GM21529 (cell line): ENCODE data around the gene TOB1.

Experiments
- ATAC-seq: cut with Tn5 transposase; IDR thresholded peaks from one replicate; pipeline ENCODE4 v1.9.1; 2021; ENCODE audit not compliant: unreplicated experiment

The TOB1 gene, protein sequence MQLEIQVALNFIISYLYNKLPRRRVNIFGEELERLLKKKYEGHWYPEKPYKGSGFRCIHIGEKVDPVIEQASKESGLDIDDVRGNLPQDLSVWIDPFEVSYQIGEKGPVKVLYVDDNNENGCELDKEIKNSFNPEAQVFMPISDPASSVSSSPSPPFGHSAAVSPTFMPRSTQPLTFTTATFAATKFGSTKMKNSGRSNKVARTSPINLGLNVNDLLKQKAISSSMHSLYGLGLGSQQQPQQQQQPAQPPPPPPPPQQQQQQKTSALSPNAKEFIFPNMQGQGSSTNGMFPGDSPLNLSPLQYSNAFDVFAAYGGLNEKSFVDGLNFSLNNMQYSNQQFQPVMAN

DNA sequence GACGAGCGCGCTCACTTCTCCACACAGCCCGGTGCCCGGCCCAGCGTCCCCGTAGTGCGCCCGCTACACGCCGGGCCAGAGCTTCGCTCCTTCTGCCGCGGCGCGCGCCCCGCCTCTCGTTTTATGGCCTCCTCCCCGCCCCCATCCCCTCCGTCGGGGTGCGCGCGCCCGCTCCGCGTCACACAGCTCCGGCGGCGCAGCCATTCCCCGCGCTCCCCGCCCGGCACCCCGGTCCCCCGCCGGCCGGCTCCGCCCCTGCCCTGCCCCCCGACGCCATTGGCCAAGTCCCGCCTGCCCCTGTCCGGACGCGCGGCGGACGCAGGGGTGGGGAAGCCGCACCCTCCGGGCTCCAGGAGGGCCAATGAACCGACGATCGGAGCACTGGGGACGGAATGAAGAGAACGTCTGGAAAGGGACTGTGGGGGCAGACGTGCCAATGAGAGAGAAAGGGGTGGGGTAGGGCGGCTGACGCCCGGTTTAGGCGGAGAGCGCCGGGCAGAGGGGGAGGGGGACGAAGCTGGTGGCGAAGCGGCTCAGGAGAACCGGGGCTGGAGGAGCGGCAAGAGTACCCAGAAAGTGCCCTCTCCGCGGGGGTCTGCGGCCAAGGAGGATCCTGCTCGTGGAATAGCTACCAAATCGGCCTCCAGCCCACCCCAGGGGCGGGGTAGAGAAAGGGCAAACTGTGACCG is at the start of gene TOB1:
Gene TOB1, minus strand, starts transcription at position 94 of the 689 bp plus-strand sequence. CDS start 2,337 bp downstream, outside the sequence.
- ATAC-seq: peak; percentile 64

- no peak for ATAC-seq
Measured at GRCh38 chr17:50914505-50915063, 48.4 kb upstream of the TOB1 start.

DNA sequence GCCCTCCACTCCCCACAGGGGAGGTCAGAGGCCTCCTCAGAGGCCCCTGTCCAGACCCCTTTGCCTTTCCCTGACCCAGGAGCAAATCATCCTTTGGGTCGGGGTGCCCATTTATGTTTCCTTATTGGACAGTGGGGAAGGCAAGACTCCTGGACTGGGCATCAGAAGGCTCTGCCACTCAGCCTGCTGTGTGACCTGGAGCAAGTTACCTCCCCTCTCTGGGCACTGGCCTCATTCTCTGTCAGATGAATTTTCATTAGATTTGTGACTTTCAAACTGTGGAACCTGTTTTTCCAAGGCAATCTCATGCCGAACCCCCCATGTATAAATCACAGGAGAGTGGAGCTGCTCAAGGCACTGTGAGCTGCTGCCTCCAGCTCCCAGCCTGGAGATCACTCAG is 47.0 kb upstream of the TOB1 start:
- no peak for ATAC-seq

- no peak for ATAC-seq
Measured at GRCh38 chr17:50911890-50912289, 45.7 kb upstream of the TOB1 start.

- no peak for ATAC-seq
Measured at GRCh38 chr17:50911450-50911849, 45.3 kb upstream of the TOB1 start.

DNA sequence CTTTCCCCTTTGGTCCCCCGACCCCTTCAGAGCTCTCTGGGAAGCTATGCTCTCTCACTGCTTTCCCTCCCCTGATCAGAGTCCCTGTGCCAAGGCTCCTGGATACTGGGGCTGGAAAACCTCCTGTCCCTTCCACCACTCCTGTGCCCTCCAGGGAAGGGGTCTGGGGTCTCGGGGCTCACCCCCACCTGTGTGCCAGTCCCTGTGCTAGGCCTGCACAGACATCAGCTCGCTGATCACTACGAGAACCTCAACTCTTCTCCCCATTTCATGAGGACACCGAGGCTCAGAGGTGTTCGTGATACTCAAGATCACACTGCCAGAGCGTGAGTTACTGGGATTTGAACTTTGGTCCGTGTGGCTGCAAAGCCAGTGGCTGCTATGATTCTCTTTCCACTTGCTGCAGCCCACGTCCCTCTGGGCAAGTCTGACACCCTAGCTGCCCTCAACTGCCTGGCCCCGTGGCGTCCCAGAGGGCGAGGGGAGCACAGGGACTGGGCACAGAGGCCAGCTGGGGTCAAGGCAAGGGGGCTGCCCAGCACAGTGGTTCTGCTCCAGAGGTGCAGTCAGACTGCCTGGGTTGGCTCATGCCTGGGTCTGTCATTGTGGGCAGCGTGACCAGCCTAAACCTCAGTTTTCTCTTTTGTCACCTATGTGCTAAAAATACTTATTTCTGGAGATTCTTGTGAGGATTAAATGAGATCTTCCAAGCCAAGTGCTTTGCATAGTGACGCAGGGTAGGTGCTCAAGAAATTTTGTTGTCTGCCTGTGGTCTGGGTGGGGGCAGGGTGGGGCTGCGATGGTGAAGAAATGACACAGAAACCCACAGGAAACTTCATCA is 43.8 kb upstream of the TOB1 start:
- no peak for ATAC-seq

DNA sequence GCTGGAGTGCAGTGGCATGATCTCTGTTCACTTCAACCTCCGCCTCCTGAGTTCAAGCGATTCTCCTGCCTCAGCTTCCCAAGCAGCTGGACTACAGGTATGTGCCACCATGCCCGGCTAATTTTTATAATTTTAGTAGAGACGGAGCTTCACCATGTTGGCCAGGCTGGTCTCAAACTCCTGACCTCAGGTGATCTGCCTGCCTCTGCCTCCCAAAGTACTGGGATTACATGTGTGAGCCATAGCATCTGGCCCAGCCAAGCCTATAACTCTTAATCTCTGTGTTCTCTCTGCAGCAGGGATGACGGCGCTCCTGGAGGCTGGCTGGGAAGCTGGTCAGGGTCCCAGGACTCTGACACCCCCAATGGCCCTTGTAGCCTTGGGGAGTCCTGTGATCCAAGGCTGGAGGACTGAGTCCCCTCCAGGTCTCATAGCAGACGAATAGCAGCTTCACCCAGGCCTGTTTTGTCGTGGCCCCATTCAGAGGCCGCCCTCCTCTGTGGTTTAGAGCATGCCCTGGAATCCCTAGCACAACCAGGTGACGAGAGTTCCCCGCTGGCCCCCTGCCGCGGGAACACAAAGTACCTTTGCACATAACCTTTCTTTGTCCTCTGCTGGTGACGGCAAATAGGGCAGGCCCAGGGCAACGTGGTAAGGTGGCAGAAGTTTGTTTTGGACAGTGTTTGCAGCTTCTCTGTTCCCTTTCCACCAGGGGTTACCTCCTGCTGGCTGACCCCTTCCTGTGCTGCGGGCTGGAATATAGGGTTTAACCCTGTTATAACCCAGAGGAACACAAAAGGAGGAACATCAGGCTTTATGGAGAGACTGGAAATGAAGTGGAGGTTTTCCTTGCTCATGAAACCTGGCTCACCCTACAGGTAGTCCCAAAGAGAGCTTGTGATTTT is 43.0 kb upstream of the TOB1 start:
- ATAC-seq: no peak

GRCh38 chr17:50908140-50908859 is 42.1 kb upstream of the TOB1 start:
- no peak for ATAC-seq

DNA sequence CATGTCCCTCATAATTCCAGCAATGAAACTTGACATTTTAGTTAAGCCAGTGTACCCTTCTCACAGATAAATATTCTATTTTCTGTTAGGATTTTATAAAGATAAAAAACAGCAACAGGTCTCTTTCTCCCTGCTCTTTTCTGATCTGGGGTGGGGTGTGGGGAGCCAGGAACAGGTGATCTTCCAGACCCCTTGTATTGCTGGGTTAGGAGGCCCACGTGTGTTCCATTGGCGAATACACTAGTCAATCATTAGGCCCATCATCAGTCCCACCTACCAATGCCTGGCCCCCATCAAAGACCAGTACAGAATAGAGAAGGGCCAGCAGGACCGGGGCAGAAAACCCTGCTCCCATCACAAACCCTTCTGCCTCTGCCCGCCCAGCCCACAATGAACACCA is 40.3 kb upstream of the TOB1 start:
- no peak for ATAC-seq

DNA sequence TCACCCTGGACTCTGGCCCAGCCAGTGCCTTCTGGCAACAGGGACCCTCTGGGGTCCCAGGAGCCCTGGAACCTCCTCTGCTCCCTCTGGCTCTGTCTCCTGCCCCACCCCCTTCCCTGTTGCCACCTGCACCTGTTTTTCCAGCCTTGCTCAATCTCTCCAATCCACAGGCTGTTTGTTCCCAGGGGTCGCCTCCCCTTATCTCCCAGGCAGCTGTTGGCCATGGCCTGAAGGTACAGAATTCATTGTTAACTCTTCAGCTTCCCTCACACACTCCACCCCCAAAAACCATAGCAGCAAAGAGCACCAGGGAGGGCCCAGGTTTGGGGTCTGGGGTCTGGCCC is 39.3 kb upstream of the TOB1 start:
- no peak for ATAC-seq

GRCh38 chr17:50904518-50905459 is 38.6 kb upstream of the TOB1 start:
- no peak for ATAC-seq

DNA sequence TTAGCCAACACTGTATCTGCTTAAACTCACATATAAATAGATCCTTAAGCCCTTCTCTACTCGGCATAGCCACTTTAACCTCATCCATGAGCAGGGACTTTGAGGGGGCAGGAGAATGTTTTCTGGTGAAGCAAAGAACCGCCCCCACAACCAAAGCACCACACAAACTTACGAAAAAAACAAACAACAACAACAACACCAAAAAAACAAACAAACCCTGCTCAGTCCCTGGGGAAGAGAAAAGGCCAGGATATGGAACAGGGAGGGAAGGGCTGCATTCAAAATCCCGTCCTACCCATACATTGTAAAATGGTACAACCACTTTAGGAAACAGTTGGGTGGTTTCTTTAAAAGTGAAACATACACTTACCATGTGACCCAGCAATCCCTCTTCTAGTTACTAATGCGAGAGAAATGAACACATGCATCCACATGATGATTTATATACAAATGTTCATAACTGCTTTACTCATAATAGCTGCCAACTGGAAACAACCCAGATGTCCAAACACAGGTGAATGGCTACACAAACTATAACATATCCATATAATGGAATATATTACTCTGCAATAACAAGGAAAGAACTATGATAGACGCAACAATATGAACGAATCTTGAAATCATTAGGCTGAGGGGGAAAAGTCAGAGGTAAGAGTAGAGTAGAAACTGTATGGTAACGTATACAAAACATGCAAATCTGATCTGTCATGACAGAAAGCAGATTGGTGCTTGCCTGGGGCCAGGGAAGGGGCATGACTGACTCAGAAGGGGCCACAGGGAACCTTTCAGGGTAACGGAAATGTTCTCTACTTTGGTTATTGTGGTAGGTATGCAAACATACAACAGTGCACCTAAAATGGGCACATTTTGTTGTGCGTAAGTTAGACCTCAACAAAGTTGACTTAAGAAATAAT is 37.7 kb upstream of the TOB1 start:
- no peak for ATAC-seq

GRCh38 chr17:50902372-50903353 is 36.5 kb upstream of the TOB1 start:
- ATAC-seq: no peak

DNA sequence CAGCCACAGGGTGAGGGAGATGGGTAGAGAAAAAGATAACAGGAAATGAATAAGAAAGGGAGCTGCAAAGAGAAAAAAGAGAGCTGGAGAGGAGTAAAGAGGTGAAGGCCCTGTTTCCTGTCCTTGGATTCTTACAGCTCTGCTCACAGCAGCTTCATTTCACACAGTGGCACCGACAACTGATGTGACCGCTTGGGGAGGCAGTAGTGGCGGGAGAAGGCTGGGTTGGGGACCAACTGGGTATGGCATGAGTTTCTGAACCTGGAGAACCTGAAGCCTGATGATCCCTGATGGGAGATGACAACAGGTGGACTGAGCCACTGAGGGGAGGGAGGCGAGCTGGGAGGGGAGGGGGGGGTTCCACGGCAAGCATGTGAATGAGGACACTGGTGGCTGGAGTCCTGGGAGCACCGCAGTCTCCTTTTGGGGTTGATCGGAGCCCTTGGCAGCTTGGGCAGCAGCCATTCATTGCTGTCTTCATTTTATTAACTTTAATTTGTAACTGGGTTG is 34.3 kb upstream of the TOB1 start:
- no peak for ATAC-seq

DNA sequence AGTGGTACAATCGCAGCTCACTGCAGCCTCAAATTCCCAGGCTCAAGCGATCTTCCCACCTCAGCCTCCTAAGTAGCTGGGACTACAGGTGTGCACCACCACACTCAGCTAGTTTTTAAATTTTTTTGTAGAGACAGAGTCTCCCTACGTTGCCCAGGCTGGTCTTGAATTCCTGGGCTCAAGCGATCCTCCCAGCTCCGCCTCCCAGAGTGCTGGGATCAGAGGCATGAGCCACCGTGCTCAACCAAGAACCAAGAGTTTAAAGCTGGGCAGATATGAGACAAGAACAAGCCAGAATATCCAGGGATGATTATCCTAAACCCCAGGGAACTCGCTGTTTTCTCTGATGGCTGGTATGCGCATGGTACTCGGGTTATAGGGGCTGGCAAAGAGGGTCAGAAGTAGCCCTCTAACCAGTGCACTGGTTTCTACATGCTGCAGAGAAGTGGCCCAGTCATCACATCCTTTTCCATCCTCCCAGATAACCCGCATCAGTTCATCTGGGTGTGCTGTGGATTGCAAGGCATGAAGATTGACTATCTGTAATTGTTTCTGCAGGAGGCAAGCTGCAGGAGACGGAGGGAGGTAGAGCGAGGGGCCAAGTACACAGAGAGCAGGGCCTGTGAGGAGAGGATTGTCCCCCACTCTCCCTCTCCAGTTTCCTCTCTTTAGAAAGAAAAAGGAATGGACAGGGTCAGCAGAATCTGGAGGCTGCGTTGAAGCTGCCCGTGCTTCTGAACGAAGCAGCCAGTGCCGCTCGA is 33.6 kb upstream of the TOB1 start:
- ATAC-seq: no peak
